Renal cortex interstitium (tissue), 11 donors: ENCODE measurements around the gene PKP1. TPM values are rescaled to one million over a fixed set of nuclear protein-coding genes. Genes with fewer than 3 reads are reported as not detected.

Experiments used
- DNase-seq, 11 donors: peaks; one replicate each; pipeline ENCODE4 v3.0.0-alpha.2; 2013; ENCODE audit warnings: low read depth in 9 of 11, low spot score in 4 of 11; ENCODE audit errors: extremely low read depth in 1 of 11
- polyA plus RNA-seq, 3 donors: library from polyadenylated mRNA; unstranded; fragments of 120-200 nt; gene quantifications; one replicate each; pipeline ENCODE4 v1.2.1, GENCODE V29; 2013; ENCODE audit not compliant: insufficient read length in 3 of 3

The PKP1 gene
- polyA plus RNA-seq, 3 donors = 0.06 to 0.09 (median 0.08) TPM

GRCh38 chr1:201356236-201356635 lies 72.9 kb downstream of the PKP1 start:
- no peak for DNase-seq

- no peak for DNase-seq
Measured at GRCh38 chr1:201356701-201357100, 73.4 kb downstream of the PKP1 start.

GRCh38 chr1:201357211-201357610 lies 73.9 kb downstream of the PKP1 start:
- DNase-seq = no peak

- DNase-seq = no peak
Measured at GRCh38 chr1:201357636-201358348, 74.5 kb downstream of the PKP1 start.

GRCh38 chr1:201358596-201358995 lies 75.3 kb downstream of the PKP1 start:
- no peak for DNase-seq

GRCh38 chr1:201359031-201359872 lies 75.9 kb downstream of the PKP1 start:
- no peak for DNase-seq

- DNase-seq = no peak
Measured at GRCh38 chr1:201359873-201360210, 76.5 kb downstream of the PKP1 start.

- DNase-seq = no peak
Measured at GRCh38 chr1:201360486-201360885, 77.2 kb downstream of the PKP1 start.

GRCh38 chr1:201360901-201361651 lies 77.8 kb downstream of the PKP1 start:
- no peak for DNase-seq

GRCh38 chr1:201361652-201362504 lies 78.6 kb downstream of the PKP1 start:
- DNase-seq = no peak

GRCh38 chr1:201362906-201363305 lies 79.6 kb downstream of the PKP1 start:
- DNase-seq = no peak

GRCh38 chr1:201363467-201363866 lies 80.2 kb downstream of the PKP1 start:
- DNase-seq = no peak

GRCh38 chr1:201364808-201365105 lies 81.5 kb downstream of the PKP1 start:
- peak in 1 of 11 donors; percentile 46 for DNase-seq

- DNase-seq = no peak
Measured at GRCh38 chr1:201365251-201365650, 81.9 kb downstream of the PKP1 start.

GRCh38 chr1:201366696-201367095 lies 83.4 kb downstream of the PKP1 start:
- DNase-seq = no peak

GRCh38 chr1:201369209-201369608 lies 85.9 kb downstream of the PKP1 start:
- DNase-seq = no peak

- no peak for DNase-seq
Measured at GRCh38 chr1:201370500-201370899, 87.2 kb downstream of the PKP1 start.

GRCh38 chr1:201371276-201371675 lies 88.0 kb downstream of the PKP1 start:
- no peak for DNase-seq

GRCh38 chr1:201371792-201372191 lies 88.5 kb downstream of the PKP1 start:
- no peak for DNase-seq
